HEK293 (cell line): ENCODE measurements around the gene LYPD6B.

Experiments used
- CTCF ChIA-PET: fragments of 350-600 bp; formaldehyde crosslinking; extraction: SDS; loops from one replicate; lab custom pipeline; 2021; ENCODE audit warnings: antibody characterized with exemption; lab: Yijun Ruan, JAX
- POLR2A ChIA-PET: fragments of 300-600 bp; formaldehyde crosslinking; extraction: SDS; loops from one replicate; lab custom pipeline; 2020; ENCODE audit warnings: antibody characterized with exemption, inconsistent platforms; lab: Yijun Ruan, JAX
- H3K27ac ChIP-seq: fragments of 200-500 bp; sonication (Bioruptor generic); 2 replicates; pipeline ENCODE4 v1.5.1; 2014; ENCODE audit warnings: low read depth, low read length, control low read depth, inconsistent platforms; ENCODE audit errors: extremely low read depth
- H3K36me3 ChIP-seq, 2 experiments: fragments of 200-500 bp in 1 of 2; sonication (Bioruptor generic) in 1 of 2; 1 replicate in 1 of 2; 2 replicates in 1 of 2; pipeline ENCODE4 v1.5.1; 2014 to 2017; ENCODE audit warnings: inconsistent platforms in 2 of 2, low read length in 2 of 2; ENCODE audit not compliant: control insufficient read depth in 2 of 2, insufficient read depth in 1 of 2
- H3K4me1 ChIP-seq: fragments of 200-500 bp; sonication (Bioruptor generic); 2 replicates; pipeline ENCODE4 v1.5.1; 2014; ENCODE audit warnings: mild to moderate bottlenecking, low read length, inconsistent platforms; ENCODE audit not compliant: control insufficient read depth, insufficient read depth
- H3K4me3 ChIP-seq: 2 replicates; pipeline ENCODE4 v1.5.1; 2011; ENCODE audit warnings: low read depth, mild to moderate bottlenecking, control low read depth, low read length, moderate library complexity
- H3K9me3 ChIP-seq: fragments of 200-500 bp; sonication (Bioruptor generic); 2 replicates; pipeline ENCODE4 v1.5.1; 2014; ENCODE audit warnings: low read depth, low read length, inconsistent platforms; ENCODE audit not compliant: control insufficient read depth, insufficient read depth
- FEZF1 ChIP-seq: fragments of 450-650 bp; formaldehyde crosslinking; IDR thresholded peaks from 2 replicates; pipeline ENCODE4 v1.5.1; 2016; ENCODE audit warnings: missing biosample characterization, missing genetic modification characterization
- IKZF3 ChIP-seq: fragments of 450-650 bp; IDR thresholded peaks from 2 replicates; pipeline ENCODE4 v1.5.0; 2018; ENCODE audit warnings: missing biosample characterization, mild to moderate bottlenecking, missing genetic modification characterization, moderate library complexity
- KLF8 ChIP-seq: fragments of 450-650 bp; formaldehyde crosslinking; IDR thresholded peaks from 2 replicates; pipeline ENCODE4 v1.5.1; 2016; ENCODE audit warnings: missing biosample characterization, missing genetic modification characterization
- ZBTB7A ChIP-seq: fragments of 450-650 bp; formaldehyde crosslinking; IDR thresholded peaks from 2 replicates; pipeline ENCODE4 v1.5.1; 2016; ENCODE audit warnings: low read depth, missing biosample characterization, missing genetic modification characterization
- ZNF121 ChIP-seq: fragments of 450-650 bp; formaldehyde crosslinking; IDR thresholded peaks from 2 replicates; pipeline ENCODE4 v1.5.1; 2016; ENCODE audit warnings: missing biosample characterization, missing genetic modification characterization
- ZNF140 ChIP-seq: fragments of 450-650 bp; formaldehyde crosslinking; IDR thresholded peaks from 2 replicates; pipeline ENCODE4 v1.5.1; 2016; ENCODE audit warnings: missing biosample characterization, missing genetic modification characterization
- ZNF175 ChIP-seq: fragments of 450-650 bp; formaldehyde crosslinking; IDR thresholded peaks from 2 replicates; pipeline ENCODE4 v1.5.1; 2016; ENCODE audit warnings: missing biosample characterization, missing genetic modification characterization
- ZNF202 ChIP-seq: fragments of 450-650 bp; formaldehyde crosslinking; IDR thresholded peaks from 2 replicates; pipeline ENCODE4 v1.5.1; 2016; ENCODE audit warnings: missing biosample characterization, missing genetic modification characterization, borderline replicate concordance
- ZNF23 ChIP-seq: fragments of 450-650 bp; formaldehyde crosslinking; IDR thresholded peaks from 2 replicates; pipeline ENCODE4 v1.5.1; 2016; ENCODE audit warnings: missing biosample characterization, missing genetic modification characterization, borderline replicate concordance
- ZNF302 ChIP-seq: fragments of 450-650 bp; formaldehyde crosslinking; IDR thresholded peaks from 2 replicates; pipeline ENCODE4 v1.5.1; 2016; ENCODE audit warnings: missing biosample characterization, missing genetic modification characterization, low read depth
- ZNF394 ChIP-seq: fragments of 450-650 bp; formaldehyde crosslinking; IDR thresholded peaks from 2 replicates; pipeline ENCODE4 v1.5.1; 2016; ENCODE audit warnings: missing biosample characterization, missing genetic modification characterization, mild to moderate bottlenecking, moderate library complexity, borderline replicate concordance
- ZNF404 ChIP-seq: fragments of 450-650 bp; formaldehyde crosslinking; IDR thresholded peaks from 2 replicates; pipeline ENCODE4 v1.5.1; 2017; ENCODE audit warnings: missing biosample characterization, missing genetic modification characterization
- ZNF449 ChIP-seq: fragments of 450-650 bp; formaldehyde crosslinking; IDR thresholded peaks from 2 replicates; pipeline ENCODE4 v1.5.1; 2017; ENCODE audit warnings: missing biosample characterization, mild to moderate bottlenecking, missing genetic modification characterization, moderate library complexity
- ZNF510 ChIP-seq: fragments of 450-650 bp; formaldehyde crosslinking; IDR thresholded peaks from 2 replicates; pipeline ENCODE4 v1.5.1; 2018; ENCODE audit warnings: mild to moderate bottlenecking, missing genetic modification characterization, missing biosample characterization; ENCODE audit not compliant: insufficient replicate concordance
- ZNF514 ChIP-seq: fragments of 450-650 bp; formaldehyde crosslinking; IDR thresholded peaks from 2 replicates; pipeline ENCODE4 v1.5.1; 2016; ENCODE audit warnings: missing biosample characterization, missing genetic modification characterization
- ZNF529 ChIP-seq: fragments of 450-650 bp; formaldehyde crosslinking; IDR thresholded peaks from 2 replicates; pipeline ENCODE4 v1.5.1; 2017; ENCODE audit warnings: missing genetic modification characterization, missing biosample characterization; ENCODE audit not compliant: insufficient replicate concordance
- ZNF530 ChIP-seq: fragments of 450-650 bp; formaldehyde crosslinking; IDR thresholded peaks from 2 replicates; pipeline ENCODE4 v1.5.1; 2016; ENCODE audit warnings: low read depth, missing biosample characterization, missing genetic modification characterization
- ZNF544 ChIP-seq: fragments of 450-650 bp; formaldehyde crosslinking; IDR thresholded peaks from 2 replicates; pipeline ENCODE4 v1.5.0; 2017; ENCODE audit warnings: missing biosample characterization, missing genetic modification characterization
- ZNF560 ChIP-seq: fragments of 450-650 bp; formaldehyde crosslinking; IDR thresholded peaks from 2 replicates; pipeline ENCODE4 v1.5.1; 2017; ENCODE audit warnings: missing biosample characterization, missing genetic modification characterization, borderline replicate concordance
- ZNF610 ChIP-seq: fragments of 450-650 bp; formaldehyde crosslinking; IDR thresholded peaks from 2 replicates; pipeline ENCODE4 v1.5.1; 2016; ENCODE audit warnings: missing biosample characterization, missing genetic modification characterization, borderline replicate concordance
- TF ChIP-seq, protein P1 (sequence below): fragments of 450-650 bp; formaldehyde crosslinking; IDR thresholded peaks from 2 replicates; pipeline ENCODE4 v1.5.1; 2016; ENCODE audit warnings: missing biosample characterization, missing genetic modification characterization, borderline replicate concordance
- TF ChIP-seq, protein P2 (sequence below): fragments of 450-650 bp; formaldehyde crosslinking; IDR thresholded peaks from 2 replicates; pipeline ENCODE4 v1.5.1; 2016; ENCODE audit warnings: missing biosample characterization, missing genetic modification characterization
- TF ChIP-seq, protein P3 (sequence below): fragments of 450-650 bp; formaldehyde crosslinking; IDR thresholded peaks from 2 replicates; pipeline ENCODE4 v1.5.1; 2016; ENCODE audit warnings: missing biosample characterization, missing genetic modification characterization
- TF ChIP-seq, protein P4 (sequence below): fragments of 450-650 bp; formaldehyde crosslinking; IDR thresholded peaks from 2 replicates; pipeline ENCODE4 v1.5.1; 2016; ENCODE audit warnings: missing biosample characterization, missing genetic modification characterization

Gene LYPD6B

GRCh38 chr2:149225446-149225845 is 186.9 kb downstream of the LYPD6B start (continued):
- TF ChIP-seq ZNF394 (tag by site-specific recombination): peak; percentile 87
- TF ChIP-seq ZNF140 (tag by site-specific recombination): no peak
- TF ChIP-seq FEZF1 (tag by site-specific recombination): peak; percentile 14; the same call in 1 of the 2 replicates
- TF ChIP-seq, all 188 proteins: peak for 5

- ChIA-PET CTCF (no interaction called here), POLR2A (no interaction called here)
- TF ChIP-seq ZNF23 (tag by site-specific recombination) (no peak), ZNF510 (tag by site-specific recombination) (no peak), ZNF140 (tag by site-specific recombination) (no peak), ZNF449 (tag by site-specific recombination) (no peak), ZNF175 (tag by site-specific recombination) (no peak), ZNF202 (tag by site-specific recombination) (no peak), ZNF121 (tag by site-specific recombination) (no peak), ZNF302 (tag by site-specific recombination) (no peak), ZNF610 (tag by site-specific recombination) (no peak), ZNF560 (tag by site-specific recombination) (no peak), KLF8 (no peak), IKZF3 (tag by site-specific recombination) (no peak)
- TF ChIP-seq, protein P1, sequence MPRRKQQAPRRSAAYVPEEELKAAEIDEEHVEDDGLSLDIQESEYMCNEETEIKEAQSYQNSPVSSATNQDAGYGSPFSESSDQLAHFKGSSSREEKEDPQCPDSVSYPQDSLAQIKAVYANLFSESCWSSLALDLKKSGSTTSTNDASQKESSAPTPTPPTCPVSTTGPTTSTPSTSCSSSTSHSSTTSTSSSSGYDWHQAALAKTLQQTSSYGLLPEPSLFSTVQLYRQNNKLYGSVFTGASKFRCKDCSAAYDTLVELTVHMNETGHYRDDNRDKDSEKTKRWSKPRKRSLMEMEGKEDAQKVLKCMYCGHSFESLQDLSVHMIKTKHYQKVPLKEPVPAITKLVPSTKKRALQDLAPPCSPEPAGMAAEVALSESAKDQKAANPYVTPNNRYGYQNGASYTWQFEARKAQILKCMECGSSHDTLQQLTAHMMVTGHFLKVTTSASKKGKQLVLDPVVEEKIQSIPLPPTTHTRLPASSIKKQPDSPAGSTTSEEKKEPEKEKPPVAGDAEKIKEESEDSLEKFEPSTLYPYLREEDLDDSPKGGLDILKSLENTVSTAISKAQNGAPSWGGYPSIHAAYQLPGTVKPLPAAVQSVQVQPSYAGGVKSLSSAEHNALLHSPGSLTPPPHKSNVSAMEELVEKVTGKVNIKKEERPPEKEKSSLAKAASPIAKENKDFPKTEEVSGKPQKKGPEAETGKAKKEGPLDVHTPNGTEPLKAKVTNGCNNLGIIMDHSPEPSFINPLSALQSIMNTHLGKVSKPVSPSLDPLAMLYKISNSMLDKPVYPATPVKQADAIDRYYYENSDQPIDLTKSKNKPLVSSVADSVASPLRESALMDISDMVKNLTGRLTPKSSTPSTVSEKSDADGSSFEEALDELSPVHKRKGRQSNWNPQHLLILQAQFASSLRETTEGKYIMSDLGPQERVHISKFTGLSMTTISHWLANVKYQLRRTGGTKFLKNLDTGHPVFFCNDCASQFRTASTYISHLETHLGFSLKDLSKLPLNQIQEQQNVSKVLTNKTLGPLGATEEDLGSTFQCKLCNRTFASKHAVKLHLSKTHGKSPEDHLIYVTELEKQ: no peak
- Histone ChIP-seq H3K27ac (no peak overlapping the region), H3K4me1 (peaks cover 10% of the 10 kb centered on the region), H3K4me3 (no peak overlapping the region), H3K36me3 (no peaks in the 10 kb centered on the region), H3K9me3 (no peaks in the 10 kb centered on the region)
Measured at GRCh38 chr2:149226790-149227189, 188.3 kb downstream of the LYPD6B start.

GRCh38 chr2:149235816-149236375 is 197.4 kb downstream of the LYPD6B start:
- H3K4me1 ChIP-seq: no peaks in the 10 kb centered on the region
- ChIA-PET CTCF (no interaction called here), POLR2A (no interaction called here)
- H3K4me3 ChIP-seq: no peak overlapping the region
- no peaks in the 10 kb centered on the region for H3K36me3 ChIP-seq
- H3K9me3 ChIP-seq: no peaks in the 10 kb centered on the region
- no peak overlapping the region for H3K27ac ChIP-seq
- TF ChIP-seq ZNF529 (tag by site-specific recombination): no peak
- TF ChIP-seq, protein P2, sequence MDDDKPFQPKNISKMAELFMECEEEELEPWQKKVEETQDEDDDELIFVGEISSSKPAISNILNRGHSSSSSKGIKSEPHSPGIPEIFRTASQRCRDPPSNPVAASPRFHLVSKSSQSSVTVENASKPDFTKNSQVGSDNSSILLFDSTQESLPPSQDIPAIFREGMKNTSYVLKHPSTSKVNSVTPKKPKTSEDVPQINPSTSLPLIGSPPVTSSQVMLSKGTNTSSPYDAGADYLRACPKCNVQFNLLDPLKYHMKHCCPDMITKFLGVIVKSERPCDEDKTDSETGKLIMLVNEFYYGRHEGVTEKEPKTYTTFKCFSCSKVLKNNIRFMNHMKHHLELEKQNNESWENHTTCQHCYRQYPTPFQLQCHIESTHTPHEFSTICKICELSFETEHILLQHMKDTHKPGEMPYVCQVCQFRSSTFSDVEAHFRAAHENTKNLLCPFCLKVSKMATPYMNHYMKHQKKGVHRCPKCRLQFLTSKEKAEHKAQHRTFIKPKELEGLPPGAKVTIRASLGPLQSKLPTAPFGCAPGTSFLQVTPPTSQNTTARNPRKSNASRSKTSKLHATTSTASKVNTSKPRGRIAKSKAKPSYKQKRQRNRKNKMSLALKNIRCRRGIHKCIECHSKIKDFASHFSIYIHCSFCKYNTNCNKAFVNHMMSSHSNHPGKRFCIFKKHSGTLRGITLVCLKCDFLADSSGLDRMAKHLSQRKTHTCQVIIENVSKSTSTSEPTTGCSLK (tag by site-specific recombination): no peak
- no peak for TF ChIP-seq ZNF514 (tag by site-specific recombination)
- TF ChIP-seq, protein P3, sequence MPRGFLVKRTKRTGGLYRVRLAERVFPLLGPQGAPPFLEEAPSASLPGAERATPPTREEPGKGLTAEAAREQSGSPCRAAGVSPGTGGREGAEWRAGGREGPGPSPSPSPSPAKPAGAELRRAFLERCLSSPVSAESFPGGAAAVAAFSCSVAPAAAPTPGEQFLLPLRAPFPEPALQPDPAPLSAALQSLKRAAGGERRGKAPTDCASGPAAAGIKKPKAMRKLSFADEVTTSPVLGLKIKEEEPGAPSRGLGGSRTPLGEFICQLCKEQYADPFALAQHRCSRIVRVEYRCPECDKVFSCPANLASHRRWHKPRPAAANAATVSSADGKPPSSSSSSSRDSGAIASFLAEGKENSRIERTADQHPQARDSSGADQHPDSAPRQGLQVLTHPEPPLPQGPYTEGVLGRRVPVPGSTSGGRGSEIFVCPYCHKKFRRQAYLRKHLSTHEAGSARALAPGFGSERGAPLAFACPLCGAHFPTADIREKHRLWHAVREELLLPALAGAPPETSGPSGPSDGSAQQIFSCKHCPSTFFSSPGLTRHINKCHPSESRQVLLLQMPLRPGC: no peak
- TF ChIP-seq ZNF530: no peak
- TF ChIP-seq ZBTB7A: no peak
- no peak for TF ChIP-seq ZNF544
- TF ChIP-seq, protein P4, sequence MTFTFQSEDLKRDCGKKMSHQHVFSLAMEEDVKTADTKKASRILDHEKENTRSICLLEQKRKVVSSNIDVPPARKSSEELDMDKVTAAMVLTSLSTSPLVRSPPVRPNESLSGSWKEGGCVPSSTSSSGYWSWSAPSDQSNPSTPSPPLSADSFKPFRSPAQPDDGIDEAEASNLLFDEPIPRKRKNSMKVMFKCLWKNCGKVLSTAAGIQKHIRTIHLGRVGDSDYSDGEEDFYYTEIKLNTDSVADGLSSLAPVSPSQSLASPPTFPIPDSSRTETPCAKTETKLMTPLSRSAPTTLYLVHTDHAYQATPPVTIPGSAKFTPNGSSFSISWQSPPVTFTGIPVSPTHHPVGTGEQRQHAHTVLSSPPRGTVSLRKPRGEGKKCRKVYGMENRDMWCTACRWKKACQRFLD (tag by site-specific recombination): no peak
- TF ChIP-seq ZNF404: no peak
